Mucosa of stomach (tissue), 1 donor: ENCODE results near the gene RAB19.

Experiments used
- H3K27me3 ChIP-seq: one replicate; pipeline ENCODE4 v1.7.0; 2013; ENCODE audit warnings: mild to moderate bottlenecking, low read length; ENCODE audit not compliant: control insufficient read depth, insufficient read depth
- H3K36me3 ChIP-seq: one replicate; pipeline ENCODE4 v1.7.0; 2013; ENCODE audit warnings: low read length; ENCODE audit not compliant: control insufficient read depth, insufficient read depth
- H3K4me1 ChIP-seq: one replicate; pipeline ENCODE4 v1.7.0; 2013; ENCODE audit warnings: mild to moderate bottlenecking, low read length; ENCODE audit not compliant: control insufficient read depth, insufficient read depth
- H3K4me3 ChIP-seq: one replicate; pipeline ENCODE4 v1.7.0; 2013; ENCODE audit warnings: low read length
- H3K9ac ChIP-seq: one replicate; pipeline ENCODE4 v1.7.0; 2013; ENCODE audit warnings: mild to moderate bottlenecking, low read length, moderate library complexity
- H3K9me3 ChIP-seq: one replicate; pipeline ENCODE4 v1.7.0; 2013; ENCODE audit warnings: mild to moderate bottlenecking, low read length, moderate library complexity; ENCODE audit not compliant: control insufficient read depth
- donor health status: Pancreatic carcinoma.

RAB19 gene

DNA sequence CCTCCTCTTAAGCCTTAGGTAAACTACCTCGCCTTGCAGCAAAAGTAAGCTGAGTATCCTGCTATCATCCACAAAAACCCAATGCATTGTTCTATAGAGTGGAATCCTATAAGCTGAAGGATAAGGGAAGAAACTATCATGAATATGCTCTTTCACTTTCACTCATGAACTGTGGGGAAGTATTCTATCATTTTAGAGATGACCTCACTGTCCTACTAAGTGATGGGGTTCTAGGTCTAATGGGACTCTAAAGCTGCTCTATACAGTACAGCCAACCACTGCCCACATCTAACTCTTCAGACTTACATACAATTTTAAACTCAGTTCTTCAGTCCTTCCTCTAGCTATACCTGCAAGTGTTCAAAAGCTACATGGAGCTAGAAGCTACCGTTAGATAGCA, 59.3 kb downstream of the RAB19 start:
- peaks cover 11% of the 10 kb centered on the region for H3K36me3 ChIP-seq
- no peaks in the 10 kb centered on the region for H3K27me3 ChIP-seq
- no peaks in the 10 kb centered on the region for H3K4me1 ChIP-seq
- H3K9me3 ChIP-seq, result no peaks in the 10 kb centered on the region
- H3K9ac ChIP-seq, result no peak overlapping the region
- no peak overlapping the region for H3K4me3 ChIP-seq

DNA sequence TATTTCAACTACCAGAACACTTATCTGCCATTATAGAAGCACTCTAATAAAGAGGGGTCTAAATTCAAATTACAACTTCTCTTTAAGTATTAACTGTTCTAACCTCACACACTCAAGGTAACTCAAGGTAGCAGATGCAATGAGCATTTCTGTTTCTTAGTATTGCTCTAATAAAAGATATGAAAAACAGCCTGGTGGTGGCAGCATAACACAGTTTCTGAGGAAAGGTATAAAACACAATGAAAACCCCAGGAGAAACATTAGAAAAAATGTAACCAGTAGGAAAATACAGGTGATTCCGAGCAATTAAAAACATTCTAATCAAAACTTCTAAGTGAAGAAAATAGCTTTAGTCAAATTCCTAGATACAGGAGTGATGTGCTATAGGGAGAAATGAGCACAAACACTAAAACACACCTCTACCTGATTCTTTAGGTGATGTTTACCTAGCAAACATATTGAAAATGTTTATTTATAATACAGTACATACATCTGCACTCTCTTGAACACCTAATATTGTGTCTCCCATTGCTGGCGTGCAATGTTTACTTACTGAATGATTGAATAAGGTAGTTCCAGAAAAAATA, 72.0 kb downstream of the RAB19 start:
- no peak overlapping the region for H3K4me3 ChIP-seq
- H3K27me3 ChIP-seq, result no peaks in the 10 kb centered on the region
- H3K9ac ChIP-seq, result no peak overlapping the region
- no peaks in the 10 kb centered on the region for H3K36me3 ChIP-seq
- no peaks in the 10 kb centered on the region for H3K9me3 ChIP-seq
- peaks cover 8% of the 10 kb centered on the region for H3K4me1 ChIP-seq

GRCh38 chr7:140476698-140477261, 72.9 kb downstream of the RAB19 start:
- Histone ChIP-seq H3K4me3 (no peak overlapping the region), H3K9me3 (no peaks in the 10 kb centered on the region), H3K9ac (no peak overlapping the region), H3K4me1 (peaks cover 8% of the 10 kb centered on the region), H3K36me3 (no peaks in the 10 kb centered on the region), H3K27me3 (no peaks in the 10 kb centered on the region)
